ENCODE data around the gene SRP54.
"Not testable (repeated sequence)": the region's sequence is repeated elsewhere in the genome, so short reads cannot be mapped to it uniquely, and the experiment has no call there.

Gene SRP54

DNA sequence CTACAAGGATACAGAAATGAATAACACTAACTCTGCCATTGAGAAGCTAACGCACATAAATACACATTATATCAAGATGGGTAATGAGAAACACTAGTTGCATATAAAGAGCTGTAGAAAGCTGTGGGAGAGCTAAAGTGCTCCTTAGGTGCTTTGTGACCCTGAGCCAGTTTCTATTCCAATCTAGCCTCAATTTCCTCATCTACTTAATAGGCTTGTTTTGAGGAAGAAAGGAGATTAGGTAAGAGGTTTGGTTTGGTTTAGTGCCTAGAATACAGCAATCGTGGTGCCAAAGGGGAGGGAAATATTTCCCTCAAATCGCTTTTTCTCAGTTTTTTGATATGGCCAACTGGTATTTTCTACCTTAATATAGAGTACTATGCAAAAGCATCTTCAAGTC is 994 bp downstream of the SRP54 start:
- DNase-seq (ENCODE audit: low read depth): no peak

DNA sequence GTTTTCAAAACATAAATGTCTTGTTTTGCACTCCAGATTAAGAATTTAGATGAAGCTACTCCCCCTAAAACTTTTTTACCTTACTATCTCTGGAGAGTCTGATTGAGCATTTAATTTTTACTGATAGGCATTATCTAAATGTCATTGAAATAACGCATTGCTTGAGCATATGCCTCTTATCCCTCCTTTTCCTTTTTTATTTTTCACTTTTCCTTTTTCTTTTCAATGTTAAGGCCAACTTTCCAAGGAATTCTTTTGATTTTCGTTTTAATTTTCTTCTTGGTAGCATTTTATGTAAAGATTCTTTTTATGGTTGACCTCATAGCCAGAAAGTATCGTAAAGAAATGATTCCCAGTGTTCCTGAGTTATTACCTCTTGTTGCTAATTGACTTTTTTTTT is 2.9 kb downstream of the SRP54 start:
- no peak for DNase-seq (ENCODE audit: low read depth)

GRCh38 chr14:34987180-34987579 is 4.4 kb downstream of the SRP54 start:
- DNase-seq (ENCODE audit: low read depth): no peak

DNA sequence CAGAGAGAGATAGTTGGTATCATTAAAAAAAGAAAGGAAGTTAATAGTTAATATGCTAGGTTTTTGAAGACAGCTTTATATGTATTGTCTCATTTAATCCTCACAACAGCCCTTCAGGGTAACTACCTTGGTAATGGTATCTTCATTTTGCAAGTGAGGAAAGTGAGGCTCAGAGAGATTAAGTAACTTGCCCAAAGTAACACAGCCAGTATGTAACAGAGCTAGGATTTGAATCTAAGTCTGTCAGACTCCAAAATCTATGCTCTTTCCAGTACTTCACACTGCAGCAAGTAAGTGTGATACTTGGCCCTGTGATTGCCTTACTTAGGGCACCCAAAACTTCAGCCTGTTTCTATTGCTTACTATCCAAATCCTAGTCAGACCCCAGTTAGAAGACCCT is 7.0 kb downstream of the SRP54 start:
- DNase-seq (ENCODE audit: low read depth): no peak

DNA sequence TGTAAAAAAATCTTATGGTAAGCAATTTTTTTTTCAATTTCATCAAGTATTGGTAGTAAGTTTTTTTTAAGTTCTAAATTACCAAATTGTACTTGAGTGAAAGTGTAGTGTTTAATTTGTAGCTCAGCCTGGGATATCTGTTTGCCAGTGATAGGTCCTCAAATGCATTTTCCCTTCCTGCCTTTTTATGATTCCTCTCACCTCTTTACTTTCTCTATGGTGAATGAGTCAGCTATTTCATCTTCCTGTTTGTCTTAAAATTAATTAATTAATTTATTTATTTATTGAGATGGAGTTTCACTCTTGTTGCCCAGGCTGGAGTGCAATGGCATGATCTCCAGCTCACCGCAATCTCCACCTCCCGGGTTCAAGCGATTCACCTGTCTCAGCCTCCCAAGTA is 10.6 kb downstream of the SRP54 start:
- DNase-seq (ENCODE audit: low read depth): no peak

- no peak for DNase-seq (ENCODE audit: low read depth)
Measured at GRCh38 chr14:34994668-34995067, 11.9 kb downstream of the SRP54 start.

- DNase-seq (ENCODE audit: low read depth): no peak
Measured at GRCh38 chr14:34997762-34998161, 15.0 kb downstream of the SRP54 start.

DNA sequence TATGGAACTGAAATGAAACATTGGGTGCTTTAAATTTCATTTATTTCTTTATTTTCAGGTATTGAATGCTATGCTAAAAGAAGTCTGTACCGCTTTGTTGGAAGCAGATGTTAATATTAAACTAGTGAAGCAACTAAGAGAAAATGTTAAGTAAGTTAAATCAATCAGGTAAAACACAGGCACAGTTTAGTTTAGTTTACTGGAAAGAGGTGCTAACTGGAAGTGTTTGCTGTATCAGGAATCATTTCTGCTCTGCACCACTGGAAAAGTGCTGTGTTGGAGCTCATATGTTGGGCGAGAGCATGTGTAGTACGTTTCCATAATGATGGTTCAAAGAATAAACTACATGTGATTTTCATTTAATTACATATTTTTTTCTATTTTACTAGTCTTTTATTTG is 16.7 kb downstream of the SRP54 start:
- no peak for DNase-seq (ENCODE audit: low read depth)

GRCh38 chr14:35001621-35002020 is 18.8 kb downstream of the SRP54 start:
- no peak for DNase-seq (ENCODE audit: low read depth)

DNA sequence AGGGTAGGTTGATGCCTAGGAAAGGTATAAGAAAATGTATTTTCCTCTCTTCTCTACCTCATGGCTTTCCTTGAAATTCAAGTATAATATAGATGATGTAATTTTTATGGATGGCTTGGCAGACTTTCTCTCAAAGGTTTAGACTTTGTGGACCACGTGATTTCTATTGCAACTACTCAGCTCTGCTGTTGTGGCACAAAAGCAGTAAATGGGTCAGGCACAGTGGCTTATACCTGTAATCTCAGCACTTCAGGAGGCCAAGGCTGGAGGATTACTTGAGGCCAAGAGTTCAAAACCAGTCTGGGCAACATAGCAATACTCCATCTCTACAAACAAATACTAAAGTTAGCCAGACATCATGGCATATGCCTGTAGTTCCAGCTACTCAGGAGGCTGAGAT is 22.0 kb downstream of the SRP54 start:
- DNase-seq (ENCODE audit: low read depth): no peak

GRCh38 chr14:35016568-35016967 is 33.8 kb downstream of the SRP54 start:
- no peak for DNase-seq (ENCODE audit: low read depth)

- no peak for DNase-seq (ENCODE audit: low read depth)
Measured at GRCh38 chr14:35020713-35021112, 37.9 kb downstream of the SRP54 start.

DNA sequence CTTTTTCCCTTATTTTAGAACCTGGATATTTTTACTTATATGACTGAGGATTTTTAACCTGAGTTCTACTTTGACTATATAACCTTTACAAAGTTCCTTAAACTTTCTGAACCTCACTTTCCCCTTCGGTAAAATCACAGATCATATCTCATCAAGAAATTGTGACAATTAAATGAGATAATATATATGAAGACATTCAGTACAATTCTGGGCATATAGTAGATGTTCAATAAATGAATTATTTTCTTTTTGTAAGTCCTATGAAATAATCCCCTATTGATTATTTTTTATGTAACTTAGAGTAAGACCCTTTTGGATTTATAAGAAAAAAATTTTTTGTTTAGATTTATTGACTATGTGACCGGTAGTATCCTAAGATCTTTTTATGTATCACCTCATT is 45.6 kb downstream of the SRP54 start:
- DNase-seq (ENCODE audit: low read depth): no peak

DNA sequence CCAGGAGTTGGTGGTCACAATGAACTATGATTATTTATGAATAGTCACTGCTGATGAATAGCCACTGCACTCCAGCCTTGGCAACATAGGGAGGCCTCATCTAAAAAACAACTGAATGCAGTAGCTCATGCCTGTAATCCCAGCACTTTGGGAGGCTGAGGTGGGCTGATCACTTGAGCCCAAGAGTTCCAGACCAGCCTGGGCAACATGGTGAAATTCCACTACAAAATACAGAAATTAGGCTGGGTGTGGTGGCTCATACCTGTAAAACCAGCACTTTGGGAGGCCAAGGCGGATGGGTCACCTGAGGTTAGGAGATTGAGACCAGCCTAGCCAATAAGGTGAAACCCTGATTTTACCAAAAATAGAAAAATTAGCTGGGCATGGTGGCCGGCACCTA is 49.8 kb downstream of the SRP54 start:
- no peak for DNase-seq (ENCODE audit: low read depth)

- no peak for DNase-seq (ENCODE audit: low read depth)
Measured at GRCh38 chr14:35034440-35034833, 51.6 kb downstream of the SRP54 start.

DNA sequence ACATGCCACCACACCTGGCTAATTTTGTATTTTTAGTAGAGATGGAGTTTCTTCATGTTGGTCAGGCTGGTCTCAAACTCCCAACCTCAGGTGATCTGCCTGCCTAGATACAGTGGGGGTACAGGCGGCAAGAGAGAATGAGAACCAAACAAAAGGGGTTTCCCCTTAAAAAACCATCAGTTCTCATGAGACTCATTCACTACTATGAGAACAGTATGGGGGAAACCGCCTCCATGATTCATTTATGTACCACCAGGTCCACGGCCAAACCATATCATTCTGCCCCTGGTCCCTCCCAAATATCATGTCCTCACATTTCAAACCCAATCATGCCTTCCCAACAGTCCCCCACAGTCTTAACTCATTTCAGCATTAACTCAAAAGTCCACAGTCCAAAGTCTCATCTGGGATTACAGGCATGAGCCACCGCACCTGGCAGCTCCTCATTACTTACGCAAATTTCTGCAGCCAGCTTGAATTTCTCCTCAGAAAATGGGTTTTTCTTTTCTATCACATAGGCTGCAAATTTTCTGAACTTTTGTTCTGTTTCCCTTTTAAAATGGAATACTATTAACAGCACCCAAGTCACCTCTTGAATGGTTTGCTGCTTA is 52.3 kb downstream of the SRP54 start:
- DNase-seq (ENCODE audit: low read depth): not testable (repeated sequence)

DNA sequence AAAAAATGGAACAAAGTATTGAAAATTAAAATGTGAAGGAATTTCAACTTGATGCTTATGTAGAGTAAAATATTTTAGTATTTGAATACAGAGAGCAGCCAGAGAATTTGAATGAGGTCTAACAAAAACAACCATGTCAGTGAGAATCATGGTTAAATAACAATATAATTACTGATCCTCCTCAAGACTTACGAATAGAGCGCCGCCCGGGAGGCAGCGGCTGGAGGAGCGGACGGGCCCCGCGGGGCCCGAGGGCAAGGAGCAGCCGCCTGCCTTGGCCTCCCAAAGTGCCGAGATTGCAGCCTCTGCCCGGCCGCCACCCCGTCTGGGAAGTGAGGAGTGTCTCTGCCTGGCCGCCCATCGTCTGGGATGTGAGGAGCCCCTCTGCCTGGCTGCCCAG is 55.5 kb downstream of the SRP54 start:
- not testable (repeated sequence) for DNase-seq (ENCODE audit: low read depth)

GRCh38 chr14:35042632-35043031 is 59.8 kb downstream of the SRP54 start:
- DNase-seq (ENCODE audit: low read depth): no peak

DNA sequence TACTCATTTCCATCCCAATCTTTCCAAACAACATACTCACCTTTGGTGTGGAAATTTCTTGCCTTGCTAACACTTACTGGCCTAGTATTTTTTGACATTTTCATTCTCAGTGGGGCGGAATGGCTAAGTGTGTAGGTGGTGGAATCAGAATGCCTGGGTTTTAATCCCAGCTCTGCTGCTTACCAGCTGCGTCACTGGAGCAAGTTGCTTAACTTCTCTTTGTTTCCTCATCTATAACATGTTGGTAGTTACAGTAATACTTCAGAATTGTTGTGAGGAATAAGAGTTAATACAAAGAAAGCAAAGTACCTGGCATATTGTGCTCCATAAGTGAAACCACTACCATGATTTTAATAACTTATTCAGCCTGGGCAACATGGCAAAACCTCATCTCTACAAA is 60.3 kb downstream of the SRP54 start:
- no peak for DNase-seq (ENCODE audit: low read depth)

GRCh38 chr14:35044939-35045797 is 62.4 kb downstream of the SRP54 start:
- DNase-seq (ENCODE audit: low read depth): no peak

DNA sequence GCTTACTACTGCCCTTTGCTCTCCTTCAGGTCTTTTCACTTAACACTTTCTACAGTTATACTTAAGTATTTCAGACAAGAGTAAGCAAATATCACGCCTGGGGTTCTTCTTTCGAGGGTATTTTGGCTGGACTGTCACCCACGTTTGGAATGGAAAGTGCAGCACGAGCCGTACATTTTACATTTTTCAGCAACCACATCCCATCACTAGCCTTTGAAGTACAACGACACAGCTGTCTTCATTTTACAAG is 62.9 kb downstream of the SRP54 start:
- no peak for DNase-seq (ENCODE audit: low read depth)

DNA sequence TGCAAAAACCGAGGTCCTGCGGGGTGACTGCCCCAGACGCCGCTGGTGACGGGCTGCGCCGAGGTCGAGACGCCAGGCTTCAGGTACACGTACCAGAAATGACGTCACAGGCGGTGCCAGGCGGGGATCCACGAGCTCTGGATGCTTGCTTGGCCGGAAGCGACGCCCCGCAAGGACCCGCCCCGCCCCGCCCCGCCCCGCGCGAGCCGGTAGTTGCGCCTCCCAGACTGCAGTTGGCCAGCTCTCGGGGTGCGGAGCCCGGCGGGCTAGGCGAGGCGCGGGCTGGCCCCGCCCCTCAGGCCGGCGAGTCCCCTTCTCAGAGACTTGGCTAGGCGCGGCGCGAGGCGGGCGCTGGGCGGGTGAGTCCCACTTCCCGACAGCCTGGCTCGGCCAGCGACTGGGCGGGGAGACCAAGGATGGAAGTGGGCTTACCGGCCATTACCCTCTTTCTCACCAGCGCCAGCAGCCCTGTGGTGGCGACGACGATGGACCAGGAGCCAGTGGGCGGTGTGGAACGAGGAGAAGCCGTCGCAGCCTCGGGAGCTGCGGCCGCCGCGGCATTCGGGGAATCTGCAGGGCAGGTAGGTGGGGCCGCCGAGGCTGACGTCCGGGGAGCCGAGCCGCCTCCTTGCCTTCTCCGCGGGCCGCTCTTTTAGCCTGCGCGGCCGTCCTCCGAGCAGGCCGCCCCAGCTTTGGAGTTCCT is 63.4 kb downstream of the SRP54 start, which contains the start of gene FAM177A1:
Gene FAM177A1 (plus strand): TSS at position 225 of the 703 bp plus-strand sequence. CDS start 192 bp downstream, at position 417.
- peak; percentile 98 for DNase-seq (ENCODE audit: low read depth)
